GF-D8 (cell line): ENCODE results near the gene RBM28.
A peak's percentile ranks its signal among the peaks of the same experiment; 100 is the strongest.

ENCODE experiments used
- DNase-seq: peaks from one replicate; lab custom pipeline; 2025; lab: John Stamatoyannopoulos, UW

Gene RBM28, protein sequence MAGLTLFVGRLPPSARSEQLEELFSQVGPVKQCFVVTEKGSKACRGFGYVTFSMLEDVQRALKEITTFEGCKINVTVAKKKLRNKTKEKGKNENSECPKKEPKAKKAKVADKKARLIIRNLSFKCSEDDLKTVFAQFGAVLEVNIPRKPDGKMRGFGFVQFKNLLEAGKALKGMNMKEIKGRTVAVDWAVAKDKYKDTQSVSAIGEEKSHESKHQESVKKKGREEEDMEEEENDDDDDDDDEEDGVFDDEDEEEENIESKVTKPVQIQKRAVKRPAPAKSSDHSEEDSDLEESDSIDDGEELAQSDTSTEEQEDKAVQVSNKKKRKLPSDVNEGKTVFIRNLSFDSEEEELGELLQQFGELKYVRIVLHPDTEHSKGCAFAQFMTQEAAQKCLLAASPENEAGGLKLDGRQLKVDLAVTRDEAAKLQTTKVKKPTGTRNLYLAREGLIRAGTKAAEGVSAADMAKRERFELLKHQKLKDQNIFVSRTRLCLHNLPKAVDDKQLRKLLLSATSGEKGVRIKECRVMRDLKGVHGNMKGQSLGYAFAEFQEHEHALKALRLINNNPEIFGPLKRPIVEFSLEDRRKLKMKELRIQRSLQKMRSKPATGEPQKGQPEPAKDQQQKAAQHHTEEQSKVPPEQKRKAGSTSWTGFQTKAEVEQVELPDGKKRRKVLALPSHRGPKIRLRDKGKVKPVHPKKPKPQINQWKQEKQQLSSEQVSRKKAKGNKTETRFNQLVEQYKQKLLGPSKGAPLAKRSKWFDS

DNA sequence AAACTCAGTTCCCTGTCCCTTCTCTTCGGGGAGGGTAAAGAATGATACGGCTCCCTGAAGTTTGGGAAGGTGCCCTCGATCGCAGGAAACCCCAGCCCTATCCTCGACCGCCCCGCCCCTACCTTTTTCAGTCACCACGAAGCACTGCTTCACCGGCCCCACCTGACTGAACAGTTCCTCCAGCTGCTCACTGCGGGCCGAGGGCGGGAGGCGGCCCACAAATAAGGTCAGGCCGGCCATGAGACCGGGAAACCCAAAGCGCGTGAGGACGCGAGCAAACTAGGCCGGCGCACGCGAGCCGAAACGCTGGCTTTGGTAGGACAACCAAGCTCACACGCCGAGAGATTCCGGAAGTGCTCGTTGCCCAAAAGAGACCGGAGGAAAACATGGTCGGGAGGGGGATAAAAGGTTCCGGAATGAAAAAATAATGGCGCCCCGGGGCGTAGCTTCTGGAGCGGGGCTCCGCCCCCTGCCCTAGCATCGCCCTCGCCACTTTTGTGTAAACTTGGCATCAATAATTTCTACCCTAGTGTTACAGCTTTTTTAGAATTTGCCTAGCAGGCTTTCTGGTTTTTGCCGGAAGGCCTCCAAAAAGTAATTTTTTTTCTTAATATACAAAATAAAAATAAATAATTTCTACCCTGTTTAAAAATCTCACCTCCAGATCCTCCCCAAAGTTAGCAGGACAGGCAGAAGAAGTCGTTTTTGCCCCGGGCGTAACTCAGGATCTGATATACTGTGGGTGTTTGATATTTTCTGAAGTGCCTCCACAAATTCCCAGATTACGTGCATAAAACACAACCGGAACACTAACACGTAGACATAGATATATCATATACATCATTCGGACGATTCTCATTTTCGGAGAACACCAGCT, at the start of gene RBM28:
RBM28 (minus strand) TSS at position 355 of the 877 bp plus-strand sequence; CDS start at position 240, 115 bp downstream.
- DNase-seq = peak; percentile 70

DNA sequence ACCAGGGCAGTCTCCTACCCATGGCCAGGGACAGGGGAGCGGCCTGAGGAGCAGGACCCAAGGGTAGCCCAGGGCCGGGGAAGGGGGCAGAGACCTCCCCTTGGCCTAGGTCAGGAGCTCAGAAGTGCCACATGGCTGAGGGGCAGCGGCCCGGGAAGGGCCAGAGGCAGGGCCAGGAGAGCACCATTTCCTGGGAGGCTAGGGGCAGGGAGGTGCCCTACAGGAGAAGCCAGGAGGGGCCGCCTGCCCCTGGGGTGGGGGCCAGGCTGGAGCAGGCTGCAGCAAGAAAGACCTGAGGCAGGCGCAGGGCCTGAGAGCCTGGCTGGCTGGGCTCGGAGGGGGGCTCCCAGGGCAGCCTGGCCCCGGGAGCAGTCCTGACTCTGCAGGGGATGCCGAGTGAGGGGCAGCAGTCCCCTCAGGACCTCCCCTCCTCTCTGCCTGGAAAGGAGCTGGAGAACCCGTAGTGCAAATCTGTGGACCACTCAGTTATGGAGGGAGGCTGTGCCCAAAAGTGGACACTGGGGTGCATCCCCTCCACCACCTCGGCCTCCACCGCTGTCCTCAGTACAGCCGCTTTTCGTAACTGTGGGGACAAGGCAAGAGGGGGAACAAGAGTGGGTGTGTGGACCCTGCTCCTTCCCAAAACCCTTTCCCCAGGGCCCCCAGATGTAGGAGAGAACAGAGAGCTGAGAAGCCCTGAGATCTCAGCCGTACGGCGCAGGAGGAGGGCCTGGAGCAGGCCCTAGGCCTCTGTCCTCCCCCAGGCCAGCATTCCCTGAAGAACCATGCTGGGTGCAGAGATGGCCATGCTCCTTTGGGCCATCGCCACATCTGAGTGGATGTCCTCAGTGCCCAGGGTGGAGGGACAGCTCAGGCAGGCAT, 49.0 kb upstream of the RBM28 start:
- DNase-seq = no peak

DNA sequence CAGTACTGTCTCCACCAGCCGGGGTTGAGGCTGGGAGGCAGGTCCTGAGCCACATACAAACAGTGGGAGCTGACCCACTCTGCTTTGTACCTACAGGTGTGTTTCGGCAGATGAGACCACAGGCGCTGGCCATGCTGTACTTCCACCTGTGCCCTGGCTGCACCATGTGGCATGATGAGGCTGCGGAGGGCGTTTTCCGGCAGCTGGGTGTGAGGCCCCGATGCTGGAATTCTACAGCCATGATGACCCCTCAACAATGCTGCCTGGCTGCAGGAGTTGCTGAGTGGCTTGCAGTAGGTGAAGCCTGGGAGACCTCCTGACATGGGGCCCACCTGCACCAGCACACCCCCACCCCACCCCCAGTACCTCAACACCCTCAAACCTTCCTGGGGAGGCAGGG, 48.1 kb upstream of the RBM28 start:
- DNase-seq = no peak

DNA sequence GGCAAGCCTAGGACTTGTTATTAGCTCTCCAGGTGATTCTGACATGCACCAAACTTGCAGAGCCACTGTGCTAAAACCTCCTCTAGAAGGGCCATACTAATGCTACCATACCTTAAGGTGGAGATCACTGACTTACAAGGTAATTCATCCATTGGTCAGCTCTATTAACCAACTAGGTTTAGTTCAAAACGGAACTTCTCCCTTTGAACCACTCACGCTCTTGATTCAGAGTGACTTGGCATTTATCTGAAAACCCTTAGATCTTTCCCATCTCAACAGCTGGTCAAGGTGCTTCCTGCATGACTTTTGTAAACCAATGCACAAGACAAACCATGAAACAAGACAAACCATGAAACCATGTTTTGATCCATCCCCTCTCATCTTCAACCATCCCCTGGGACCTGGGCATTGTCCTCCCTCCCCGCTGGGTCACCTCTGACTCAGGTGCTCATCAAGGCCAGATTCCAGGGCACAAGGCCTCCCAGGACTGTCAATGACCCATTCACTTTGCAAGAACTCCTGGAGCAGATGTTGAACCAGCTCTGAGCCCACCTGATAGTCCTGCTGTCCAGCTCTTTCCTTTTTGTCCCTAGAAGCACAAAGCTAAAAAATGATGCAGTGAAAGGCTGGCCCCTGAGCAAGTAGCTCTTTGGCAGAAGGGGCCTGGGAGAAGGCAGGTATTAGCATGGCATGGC, 47.3 kb upstream of the RBM28 start:
- peak; percentile 19 for DNase-seq

DNA sequence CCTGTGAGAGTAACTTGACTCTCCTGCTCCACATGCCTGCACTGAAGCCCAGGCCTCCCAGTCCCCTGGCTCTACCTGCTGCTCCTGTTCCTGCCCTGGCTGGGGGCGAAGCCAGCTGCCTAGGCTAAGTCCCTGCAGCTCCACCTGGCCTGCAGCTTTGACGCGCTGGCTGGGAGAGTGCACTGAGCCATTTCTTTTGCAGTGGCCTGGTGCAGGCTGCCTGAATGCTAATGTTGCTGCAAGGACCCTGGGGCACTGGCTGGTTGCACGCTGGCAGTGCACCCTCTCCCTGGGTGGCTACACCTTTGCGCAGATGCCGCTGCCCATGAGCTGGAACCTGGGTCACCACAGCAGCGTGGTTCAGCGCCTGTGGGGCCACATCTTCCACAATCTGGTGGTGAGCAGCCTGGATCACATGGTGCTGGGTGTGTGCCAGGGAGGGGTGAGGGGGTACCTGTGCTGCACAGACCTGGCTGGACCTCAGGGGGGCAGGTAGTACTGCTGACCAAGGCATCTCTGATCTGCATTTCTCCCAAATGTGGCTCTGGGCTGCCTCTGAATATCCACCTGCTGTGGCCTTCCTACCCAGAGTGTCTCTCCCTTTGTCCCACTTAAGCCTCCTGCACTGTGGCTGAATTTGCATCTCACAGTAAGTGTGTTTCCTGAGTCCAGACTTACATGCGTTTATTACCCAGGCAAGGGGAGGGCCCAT, 46.1 kb upstream of the RBM28 start:
- DNase-seq = no peak

DNA sequence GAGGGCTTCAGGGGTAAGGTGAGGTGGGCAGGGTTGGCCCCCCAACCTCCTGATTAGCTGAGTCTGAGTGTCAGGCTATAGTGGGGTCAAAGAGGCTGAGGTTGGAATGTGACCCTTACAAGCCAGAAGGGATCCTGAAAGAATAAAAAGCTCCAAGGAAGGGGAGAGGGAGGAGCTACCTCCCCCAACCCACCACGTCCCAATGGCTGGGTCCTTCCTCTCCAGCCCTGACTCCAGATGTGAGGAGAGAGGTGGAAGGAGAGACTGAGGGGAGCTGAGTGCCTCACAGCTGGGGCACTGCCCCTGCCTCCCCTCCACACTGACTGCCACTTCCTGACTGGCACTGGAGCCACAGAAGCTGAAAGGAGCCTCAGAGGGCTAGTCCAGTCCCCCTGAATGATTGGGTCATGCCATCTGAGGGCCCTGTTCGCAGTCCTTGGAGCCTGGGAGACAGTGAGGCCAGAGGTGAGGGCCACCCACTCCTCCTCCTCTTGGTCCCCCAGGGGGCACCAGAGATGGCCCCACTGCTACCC, 45.4 kb upstream of the RBM28 start:
- DNase-seq = no peak

DNA sequence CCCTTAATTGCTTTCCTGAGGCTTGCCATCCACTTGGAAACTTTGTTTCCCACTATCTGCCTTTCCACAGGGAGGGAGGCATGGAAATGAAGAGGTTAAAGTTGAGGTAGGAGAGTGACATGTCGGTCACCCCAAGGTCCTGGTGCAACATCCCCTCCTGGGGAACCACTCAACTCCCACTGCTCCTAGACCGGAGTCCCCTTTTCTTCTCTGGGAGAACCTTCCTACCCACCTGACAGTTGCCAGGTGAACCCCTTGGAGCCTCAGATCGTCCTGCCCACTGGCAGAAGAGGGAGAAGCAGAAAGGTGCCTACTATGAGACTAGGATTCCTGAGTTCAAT, 44.4 kb upstream of the RBM28 start:
- DNase-seq = no peak

DNA sequence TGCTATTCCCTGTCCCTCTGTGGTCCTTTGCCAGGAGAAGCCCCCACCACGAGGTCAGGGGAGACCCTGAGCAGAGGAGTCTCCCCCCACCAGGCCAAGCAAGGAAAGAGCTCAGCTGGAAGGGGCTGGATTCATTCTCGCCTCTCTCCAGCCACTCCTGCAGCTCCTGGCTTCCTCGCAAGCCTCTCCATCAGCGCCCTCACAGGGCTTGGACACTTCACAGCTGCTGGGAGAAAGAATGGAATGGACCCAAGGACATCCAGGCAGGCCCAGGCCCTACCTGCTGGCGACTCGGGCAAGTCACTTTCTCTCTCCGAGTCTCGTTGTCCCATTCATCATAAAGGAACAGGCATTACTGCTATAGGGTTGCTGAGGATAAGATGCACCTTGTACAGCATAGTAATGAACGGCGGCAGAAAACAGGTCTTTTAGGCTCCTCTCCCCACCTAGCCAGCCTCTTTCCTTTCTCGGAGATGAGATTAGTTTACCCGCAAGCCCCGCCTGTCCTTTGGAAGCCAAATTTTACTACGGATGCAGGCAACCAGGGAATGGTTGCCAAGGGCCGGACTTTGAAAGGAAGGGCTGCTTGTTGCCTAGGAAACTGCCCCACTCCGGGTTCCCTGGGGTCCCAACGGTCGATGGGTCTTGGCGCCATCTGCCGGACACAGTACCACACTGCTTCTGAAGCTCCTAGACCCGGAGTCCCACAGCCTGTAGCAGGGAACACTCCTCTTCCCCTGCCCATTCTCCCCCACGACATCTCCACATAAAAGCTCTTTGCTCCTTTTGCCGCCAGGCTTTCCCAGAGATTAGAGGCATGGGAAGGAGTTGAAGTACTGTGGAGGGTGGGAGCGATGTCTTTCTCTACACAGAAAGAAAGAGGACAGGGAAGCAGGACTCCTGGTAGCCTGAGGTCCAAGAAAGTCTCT, 43.8 kb upstream of the RBM28 start:
- DNase-seq = no peak

DNA sequence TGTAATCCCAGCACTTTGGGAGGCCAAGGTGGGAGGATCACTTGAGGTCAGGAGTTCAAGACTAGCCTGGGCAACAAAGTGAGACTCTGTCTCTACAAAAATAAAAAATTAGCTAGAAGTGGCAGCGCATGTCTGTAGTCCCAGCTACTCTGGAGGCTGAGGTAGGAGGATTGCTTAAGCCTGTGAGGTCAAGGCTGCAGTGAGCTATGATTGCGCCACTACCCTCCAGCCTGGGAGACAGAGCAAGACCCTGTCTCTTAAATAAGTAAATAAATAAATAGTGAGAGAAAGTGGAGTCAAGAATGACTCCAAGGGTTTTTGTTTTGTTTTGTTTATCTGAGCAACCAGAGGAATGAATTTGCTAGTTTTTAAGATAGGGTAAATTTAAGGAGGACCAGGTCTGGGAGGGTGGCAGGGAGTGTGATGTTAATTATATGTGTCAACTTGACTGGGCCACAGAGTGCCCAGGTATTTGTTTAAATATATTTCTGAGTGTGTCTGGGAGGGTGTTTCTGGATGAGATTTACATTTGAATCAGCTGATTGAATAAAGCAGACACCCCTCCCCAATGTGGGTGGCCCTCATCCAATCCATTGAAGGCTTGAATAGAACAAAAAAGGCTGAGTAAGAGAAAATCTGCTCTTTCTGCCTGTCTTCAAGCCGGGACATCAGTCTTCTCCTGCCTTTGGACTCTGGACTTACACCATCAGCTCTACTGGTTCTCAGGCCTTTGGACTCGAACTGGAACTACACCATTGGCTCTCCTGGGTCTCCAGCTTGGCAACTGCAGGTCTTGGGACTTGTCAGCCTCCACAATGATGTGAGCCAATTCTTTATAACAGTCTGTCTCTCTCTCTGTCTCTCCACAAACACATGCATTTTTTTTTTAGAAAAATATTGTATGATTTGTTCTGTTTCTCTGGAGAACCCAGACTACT, 42.5 kb upstream of the RBM28 start:
- DNase-seq = no peak

DNA sequence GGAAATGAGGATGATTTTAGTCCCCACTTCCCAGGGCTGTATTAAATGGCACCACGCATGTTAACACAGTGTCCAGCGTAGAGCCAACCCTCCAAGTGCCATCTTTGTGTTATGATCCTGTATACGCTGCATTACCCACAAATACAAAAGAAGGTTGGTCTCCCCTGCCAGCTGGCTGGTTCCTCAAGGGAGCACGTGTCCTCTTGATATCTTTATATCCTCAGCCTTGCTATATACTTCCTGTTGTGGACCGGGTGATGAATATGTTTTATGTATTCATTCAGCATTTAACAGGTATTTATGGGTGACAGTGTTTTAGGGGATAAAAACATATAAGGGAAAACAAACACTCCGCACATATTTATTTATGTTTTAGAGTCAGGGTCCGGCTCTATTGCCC, 41.0 kb upstream of the RBM28 start:
- DNase-seq = peak; percentile 29

DNA sequence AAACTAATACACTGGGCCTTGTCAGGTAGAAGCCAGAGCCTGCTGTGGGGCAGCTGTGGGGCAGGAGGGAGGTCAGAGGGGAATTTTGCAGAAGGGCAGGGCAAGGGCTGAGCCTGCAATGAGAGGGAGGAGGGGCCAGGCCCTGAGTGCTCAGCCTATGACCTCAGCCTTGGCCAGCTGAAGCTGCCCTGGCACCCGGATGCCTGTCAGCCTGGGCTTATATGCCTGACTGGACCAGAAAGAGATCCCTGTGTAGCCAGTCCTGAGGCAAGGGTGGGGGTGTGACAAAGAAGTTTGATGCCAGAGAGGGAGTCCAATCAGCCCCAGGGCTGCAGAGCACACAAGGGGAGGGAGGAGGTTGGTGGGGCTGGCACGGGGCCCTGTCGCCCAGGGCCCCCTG, 40.1 kb upstream of the RBM28 start:
- no peak for DNase-seq

DNA sequence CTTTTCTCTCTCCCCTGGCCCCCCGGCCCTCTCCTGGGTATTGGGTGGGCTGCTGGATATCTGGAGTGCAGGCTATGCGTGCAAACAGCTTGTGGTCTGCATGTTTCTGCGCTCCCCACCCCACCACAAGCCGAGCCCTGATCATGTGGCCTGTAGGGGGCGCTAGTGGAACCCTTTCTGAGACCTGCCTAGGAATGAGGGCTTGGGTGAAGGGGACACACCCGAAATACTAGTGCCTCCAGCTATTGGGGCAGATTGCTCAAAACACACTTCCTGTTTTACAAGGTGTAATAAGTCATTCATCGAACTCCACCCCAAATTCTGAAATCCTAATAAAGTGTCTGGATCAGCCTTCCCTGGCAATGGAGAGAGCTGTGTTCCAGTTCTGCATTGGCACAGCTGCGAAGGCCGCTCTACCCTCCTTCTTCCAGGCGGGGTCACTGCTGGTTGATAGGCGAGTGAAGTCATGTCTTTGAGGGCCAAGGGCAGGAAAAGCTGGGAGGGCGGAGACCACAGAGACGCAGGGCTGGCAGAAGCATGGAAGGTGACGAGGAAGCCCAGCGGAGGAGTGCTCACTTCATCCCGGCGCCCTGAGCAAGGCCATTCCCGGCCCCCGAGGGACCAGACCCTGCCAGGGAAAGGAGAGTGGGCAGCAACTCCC, 37.6 kb upstream of the RBM28 start:
- no peak for DNase-seq

DNA sequence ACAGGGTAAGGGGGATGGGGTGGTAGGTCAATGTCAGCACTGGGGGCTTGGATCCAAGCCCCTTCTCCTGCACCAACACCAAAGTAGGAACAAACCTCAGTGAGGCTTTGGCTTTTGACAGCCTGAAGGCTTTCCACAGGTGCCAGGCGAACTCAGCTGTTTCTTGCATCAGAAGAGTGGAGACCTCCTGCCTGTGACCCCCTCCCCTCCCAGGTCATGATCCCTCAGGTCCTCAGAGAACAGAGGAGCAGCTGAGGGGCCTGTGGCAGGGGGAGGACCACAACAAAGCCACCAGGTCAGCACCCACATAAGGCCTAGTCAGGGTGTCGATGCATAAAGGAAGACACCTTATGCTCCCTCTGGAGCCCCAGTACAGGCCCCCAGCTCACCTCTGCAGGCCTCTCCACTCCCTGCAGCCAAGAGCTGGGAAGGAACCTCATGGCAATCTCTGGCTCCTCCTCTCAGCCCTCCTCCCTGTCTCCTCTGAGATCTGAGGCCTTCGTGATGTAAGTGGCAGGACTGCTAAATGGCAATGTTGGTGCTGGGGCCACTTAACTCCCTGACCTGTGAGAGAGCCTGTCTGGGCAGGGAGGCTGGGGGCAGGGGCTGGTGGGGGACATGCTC, 36.9 kb upstream of the RBM28 start:
- DNase-seq = no peak

DNA sequence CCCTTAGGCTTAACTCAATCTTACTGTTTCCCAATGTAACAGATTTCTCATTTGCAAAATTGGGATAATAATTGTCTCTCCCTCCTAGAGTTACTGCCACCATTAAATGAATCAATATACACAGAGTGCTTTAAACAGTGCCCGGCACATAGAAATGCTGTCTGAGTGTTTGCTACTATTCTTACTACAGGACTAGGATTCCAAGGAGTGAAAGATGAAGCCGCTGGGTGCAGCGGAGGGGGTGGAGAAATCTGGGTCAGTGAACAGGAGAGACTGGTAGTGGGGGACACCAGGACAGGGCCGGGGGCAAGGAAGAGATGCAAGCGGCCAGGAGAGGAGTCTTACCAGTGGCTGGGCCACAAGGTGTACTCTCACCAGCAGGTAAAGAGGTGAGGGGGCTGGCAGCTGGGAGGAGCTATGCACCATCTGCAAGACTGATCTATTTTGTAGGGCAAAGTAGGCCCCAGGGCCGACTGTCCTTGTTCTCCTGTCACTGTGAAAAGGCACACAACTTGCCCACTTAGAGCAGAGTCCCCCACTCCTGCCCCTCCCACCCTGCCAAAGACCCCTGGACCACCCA, 36.3 kb upstream of the RBM28 start:
- DNase-seq = no peak

DNA sequence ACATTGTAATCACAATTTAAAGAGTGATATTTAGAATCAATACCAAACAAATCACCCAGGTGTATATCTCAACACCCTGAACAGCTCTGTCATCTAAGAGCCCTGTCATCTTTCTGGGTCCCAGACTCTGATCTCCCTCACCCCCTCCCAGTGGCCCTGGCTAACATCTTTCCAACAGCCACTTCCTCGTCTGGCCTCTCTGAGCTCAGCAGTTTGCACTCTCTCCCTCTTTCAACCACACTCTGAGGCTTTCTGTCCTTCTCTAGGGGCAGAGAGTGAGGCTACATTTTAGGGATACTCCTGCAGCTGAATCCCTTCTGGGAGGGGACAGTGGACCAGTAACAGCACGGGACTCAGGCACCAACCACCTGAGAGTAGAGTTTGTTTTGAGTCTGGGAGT, 34.9 kb upstream of the RBM28 start:
- no peak for DNase-seq

DNA sequence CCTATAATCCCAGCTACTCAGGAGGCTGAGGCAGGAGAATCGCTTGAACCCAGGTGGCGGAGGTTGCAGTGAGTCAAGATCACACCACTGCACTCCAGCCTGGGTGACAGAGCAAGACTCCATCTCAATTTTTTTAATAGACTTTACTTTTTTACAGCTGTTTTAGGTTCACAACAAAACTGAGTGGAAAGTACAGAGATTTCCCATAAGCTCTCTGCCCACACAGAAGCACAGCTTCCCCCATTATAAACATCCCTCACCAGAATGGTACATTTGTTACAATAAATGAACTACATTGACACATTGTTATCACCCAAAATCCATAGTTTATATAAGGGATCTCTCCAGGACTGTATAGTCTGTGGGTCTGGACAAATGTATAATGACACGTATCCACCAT, 32.4 kb upstream of the RBM28 start:
- DNase-seq = no peak
